ENCODE data around the gene NR5A1. TPM values are rescaled to one million over a fixed set of nuclear protein-coding genes. Genes with fewer than 3 reads are reported as not detected.

The NR5A1 gene
- total RNA-seq, 4 donors from 2014 or later = 0.17 TPM; not detected in 3

- no peak for DNase-seq (ENCODE audit: extremely low spot score)
- Histone ChIP-seq H3K36me3 (no peaks in the 10 kb centered on the region), H3K4me1 (peaks cover 0 to 3% (median 0%) of the 10 kb centered on the region in 4 donors), H3K4me3 (no peak overlapping the region), H3K27ac (replicated peaks in 1 of 4) (no peak overlapping the region), H3K27me3 (peaks cover 0 to 50% (median 0%) of the 10 kb centered on the region in 4 donors), H3K9me3 (no peaks in the 10 kb centered on the region)
- intact Hi-C loops (cut with DNase I) = no loop called here
- WGBS = 89% methylated on average over 7 of the region's 9 CpGs
- no peak for TF ChIP-seq EP300 (IDR thresholded peaks at IDR 0.05)
- TF ChIP-seq POLR2AphosphoS5 (IDR thresholded peaks at IDR 0.05) = no peak
- TF ChIP-seq POLR2A (IDR thresholded peaks at IDR 0.05; ENCODE audit: low read depth) = no peak
- TF ChIP-seq CTCF (IDR thresholded peaks at IDR 0.05) = no peak
Observed at GRCh38 chr9:124510650-124511425, 3.6 kb upstream of the NR5A1 start.

- intact Hi-C loops (cut with DNase I) = no loop called here
- Histone ChIP-seq H3K4me1 (peaks cover 16 to 21% (median 21%) of the 10 kb centered on the region in 4 donors), H3K9me3 (no peaks in the 10 kb centered on the region), H3K4me3 (no peak overlapping the region), H3K27me3 (peaks cover 7 to 73% (median 24%) of the 10 kb centered on the region in 4 donors), H3K27ac (replicated peaks in 1 of 4) (no peak overlapping the region), H3K36me3 (no peaks in the 10 kb centered on the region)
- WGBS = 90% methylated on average over 8 of the region's 11 CpGs
- no peak for TF ChIP-seq CTCF (IDR thresholded peaks at IDR 0.05)
- TF ChIP-seq POLR2A (IDR thresholded peaks at IDR 0.05; ENCODE audit: low read depth) = no peak
- TF ChIP-seq POLR2AphosphoS5 (IDR thresholded peaks at IDR 0.05) = no peak
- TF ChIP-seq EP300 (IDR thresholded peaks at IDR 0.05) = no peak
- DNase-seq (ENCODE audit: extremely low spot score) = no peak
Observed at GRCh38 chr9:124507880-124508423, 753 bp upstream of the NR5A1 start.

- WGBS = 86% methylated on average over 8 of the region's 8 CpGs
- Histone ChIP-seq H3K4me3 (no peak overlapping the region), H3K9me3 (no peaks in the 10 kb centered on the region), H3K27ac (replicated peaks in 1 of 4) (no peak overlapping the region), H3K27me3 (peaks cover 8 to 75% (median 37%) of the 10 kb centered on the region in 4 donors), H3K36me3 (no peaks in the 10 kb centered on the region), H3K4me1 (peaks cover 17 to 26% (median 24%) of the 10 kb centered on the region in 4 donors)
- no peak for TF ChIP-seq POLR2AphosphoS5 (IDR thresholded peaks at IDR 0.05)
- TF ChIP-seq EP300 (IDR thresholded peaks at IDR 0.05) = no peak
- TF ChIP-seq POLR2A (IDR thresholded peaks at IDR 0.05; ENCODE audit: low read depth) = no peak
- TF ChIP-seq CTCF (IDR thresholded peaks at IDR 0.05) = no peak
- intact Hi-C loops (cut with DNase I) = no loop called here
- no peak for DNase-seq (ENCODE audit: extremely low spot score)
Observed at GRCh38 chr9:124506433-124506832, 766 bp downstream of the NR5A1 start.

GRCh38 chr9:124505901-124506346 lies 1.3 kb downstream of the NR5A1 start:
- Histone ChIP-seq H3K36me3 (no peaks in the 10 kb centered on the region), H3K27ac (replicated peaks in 1 of 4) (no peak overlapping the region), H3K4me1 (peaks cover 17 to 26% (median 24%) of the 10 kb centered on the region in 4 donors), H3K27me3 (peaks cover 8 to 78% (median 40%) of the 10 kb centered on the region in 4 donors), H3K4me3 (no peak overlapping the region), H3K9me3 (no peaks in the 10 kb centered on the region)
- intact Hi-C loops (cut with DNase I) = no loop called here
- no peak for TF ChIP-seq CTCF (IDR thresholded peaks at IDR 0.05)
- TF ChIP-seq POLR2AphosphoS5 (IDR thresholded peaks at IDR 0.05) = no peak
- TF ChIP-seq POLR2A (IDR thresholded peaks at IDR 0.05; ENCODE audit: low read depth) = no peak
- TF ChIP-seq EP300 (IDR thresholded peaks at IDR 0.05) = no peak
- WGBS = 83% methylated on average over 10 of the region's 19 CpGs
- no peak for DNase-seq (ENCODE audit: extremely low spot score)

All from esophagus muscularis mucosa (tissue), 4 donors.